GM21723 (cell line): Measurements from ENCODE around the gene PKDREJ.
A peak's percentile ranks its signal among the peaks of the same experiment; 100 is the strongest.

Experiments
- ATAC-seq: cut with Tn5 transposase; IDR thresholded peaks from one replicate; pipeline ENCODE4 v1.9.1; 2021; ENCODE audit warnings: mild to moderate bottlenecking, moderate library complexity; ENCODE audit not compliant: unreplicated experiment

PKDREJ gene

DNA sequence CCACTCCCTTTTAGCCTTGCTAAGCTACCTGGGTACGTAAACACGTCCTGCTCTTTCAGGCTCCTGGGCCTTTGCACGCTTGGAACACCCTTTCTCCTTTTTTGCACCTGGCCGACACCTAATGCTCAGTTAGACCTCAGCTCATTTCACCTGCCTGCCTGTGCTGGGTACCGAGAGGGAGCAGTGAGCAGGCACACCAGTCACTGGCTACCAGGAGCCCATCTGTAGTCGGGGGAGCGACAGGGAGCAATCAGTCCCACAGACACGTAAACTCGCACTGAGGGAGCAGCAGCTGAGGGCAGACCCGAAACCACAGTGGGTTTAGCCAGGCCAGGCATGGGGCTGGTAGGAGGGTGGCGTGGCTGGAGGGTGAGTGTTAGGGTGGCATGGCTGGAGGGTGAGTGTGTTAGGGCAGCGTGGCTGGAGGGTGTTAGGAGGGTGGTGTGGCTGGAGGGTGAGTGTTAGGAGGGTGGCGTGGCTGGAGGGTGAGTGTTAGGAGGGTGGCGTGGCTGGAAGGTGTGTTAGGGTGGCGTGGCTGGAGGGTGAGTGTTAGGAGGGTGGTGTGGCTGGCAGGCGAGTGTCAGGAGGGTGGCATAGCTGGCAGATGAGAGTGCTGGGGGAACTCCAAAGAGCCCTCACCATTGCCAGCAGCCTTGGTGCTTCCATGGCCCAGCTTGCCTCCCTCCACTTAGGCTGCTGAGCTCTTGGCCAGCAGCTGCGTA, 27.1 kb upstream of the PKDREJ start:
- no peak for ATAC-seq

GRCh38 chr22:46289244-46289891, 26.2 kb upstream of the PKDREJ start:
- no peak for ATAC-seq

GRCh38 chr22:46288846-46289243, 25.7 kb upstream of the PKDREJ start:
- ATAC-seq = no peak

- peak; percentile 85 for ATAC-seq
Measured at GRCh38 chr22:46287873-46288751, 25.0 kb upstream of the PKDREJ start.

- no peak for ATAC-seq
Measured at GRCh38 chr22:46286941-46287872, 24.1 kb upstream of the PKDREJ start.

GRCh38 chr22:46286006-46286405, 22.9 kb upstream of the PKDREJ start:
- no peak for ATAC-seq

- no peak for ATAC-seq
Measured at GRCh38 chr22:46281866-46282678, 18.9 kb upstream of the PKDREJ start.

DNA sequence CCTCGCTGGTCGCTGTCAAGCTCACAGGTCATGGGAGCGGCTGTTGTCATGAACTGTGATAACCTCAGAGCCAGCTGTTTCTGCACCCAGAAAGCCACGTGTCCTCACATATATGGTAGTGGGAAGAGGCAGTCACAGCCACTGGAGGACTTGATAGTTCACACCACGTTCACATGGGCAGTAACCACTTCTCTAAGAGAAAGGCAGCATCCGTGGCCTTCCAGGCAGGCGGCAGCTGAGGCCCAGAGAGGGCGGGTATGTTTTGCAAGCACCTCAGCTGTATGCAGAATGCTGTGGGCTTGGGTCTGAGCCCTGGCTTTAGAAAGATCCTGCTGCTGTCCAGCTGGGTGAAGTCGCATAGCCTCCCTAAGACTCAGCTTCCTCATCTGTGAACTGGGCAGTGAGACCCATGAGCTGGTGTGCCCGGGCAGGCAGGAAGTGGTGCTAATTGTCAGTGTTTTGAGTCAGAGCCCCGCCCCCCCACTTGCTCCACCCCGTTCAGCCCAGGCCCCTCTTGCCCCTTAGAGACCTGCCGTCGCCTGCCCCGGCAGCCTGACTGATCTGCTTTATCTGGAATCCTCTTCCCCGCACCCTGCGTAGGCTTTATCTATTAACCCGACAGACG, 18.0 kb upstream of the PKDREJ start:
- ATAC-seq = no peak

- no peak for ATAC-seq
Measured at GRCh38 chr22:46280063-46280817, 17.1 kb upstream of the PKDREJ start.

GRCh38 chr22:46278656-46279645, 15.8 kb upstream of the PKDREJ start:
- no peak for ATAC-seq

- ATAC-seq = no peak
Measured at GRCh38 chr22:46276563-46276962, 13.4 kb upstream of the PKDREJ start.

- no peak for ATAC-seq
Measured at GRCh38 chr22:46275455-46276122, 12.4 kb upstream of the PKDREJ start.

- no peak for ATAC-seq
Measured at GRCh38 chr22:46274381-46274780, 11.2 kb upstream of the PKDREJ start.

DNA sequence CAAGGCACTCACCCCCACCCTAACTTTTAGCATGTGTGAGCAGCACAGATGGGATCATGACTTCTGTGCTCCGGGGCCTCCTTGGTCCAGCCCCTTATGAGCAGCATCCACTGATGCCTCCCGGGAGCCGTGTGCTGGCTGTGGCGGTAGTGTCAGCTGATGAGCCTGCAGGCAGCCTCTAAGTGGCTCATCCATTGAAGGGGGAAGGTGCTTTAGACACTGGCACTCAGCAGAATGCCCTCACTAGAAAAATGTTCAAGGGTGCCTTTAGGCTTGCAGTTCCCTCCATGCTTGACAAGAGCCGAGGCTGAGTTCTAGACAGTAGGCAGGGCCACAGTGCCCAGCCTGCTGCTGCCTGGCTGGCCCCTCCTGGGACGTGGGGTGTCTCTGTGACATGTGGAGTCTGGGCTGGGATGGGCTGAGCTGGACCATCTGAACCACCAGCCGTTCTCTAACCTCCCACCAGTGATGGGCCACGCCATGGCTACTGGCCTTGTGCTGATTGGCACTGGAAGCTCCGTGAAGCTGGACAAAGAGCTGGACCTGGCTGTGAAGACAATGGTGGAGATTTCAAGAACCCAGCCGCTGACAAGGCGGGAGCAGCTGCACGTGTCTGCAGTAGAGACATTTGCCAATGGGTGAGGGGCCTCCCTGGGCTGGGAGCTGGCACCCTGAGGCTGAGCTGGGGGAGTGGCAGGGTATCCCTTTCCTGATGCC, 10.4 kb upstream of the PKDREJ start:
- no peak for ATAC-seq

DNA sequence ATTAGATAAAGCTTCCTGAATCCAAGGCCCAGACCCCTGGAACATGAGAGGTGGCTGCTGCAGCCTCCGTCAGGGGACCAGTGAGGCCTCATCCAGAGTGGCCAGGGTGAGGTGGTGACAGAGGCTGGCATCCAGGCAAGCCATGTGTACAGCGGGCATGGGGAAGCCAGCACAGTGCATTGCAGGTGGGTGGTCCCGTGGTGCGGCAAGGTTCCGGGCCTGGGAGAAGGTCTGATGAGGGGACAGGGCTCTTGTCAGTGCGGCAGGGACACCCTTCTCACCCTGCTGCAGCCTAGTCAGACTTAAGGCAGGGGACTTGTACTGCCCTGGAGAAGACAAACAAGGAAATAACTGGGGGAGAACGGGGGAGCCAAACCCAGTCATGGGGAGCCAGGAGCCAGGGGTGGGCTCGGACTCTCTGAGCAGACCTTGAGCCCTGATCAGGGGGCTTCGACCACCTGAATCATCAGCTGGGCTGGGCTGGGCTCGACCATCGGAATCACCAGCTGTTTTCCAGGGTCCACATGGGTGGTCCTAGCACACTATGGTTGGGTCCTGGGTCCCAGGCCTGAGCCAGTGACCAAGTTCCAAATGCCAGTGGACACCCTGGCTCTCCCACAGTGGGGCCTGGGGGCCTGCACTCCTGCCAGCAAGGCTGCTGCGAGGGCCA, 9.8 kb upstream of the PKDREJ start:
- ATAC-seq = no peak

DNA sequence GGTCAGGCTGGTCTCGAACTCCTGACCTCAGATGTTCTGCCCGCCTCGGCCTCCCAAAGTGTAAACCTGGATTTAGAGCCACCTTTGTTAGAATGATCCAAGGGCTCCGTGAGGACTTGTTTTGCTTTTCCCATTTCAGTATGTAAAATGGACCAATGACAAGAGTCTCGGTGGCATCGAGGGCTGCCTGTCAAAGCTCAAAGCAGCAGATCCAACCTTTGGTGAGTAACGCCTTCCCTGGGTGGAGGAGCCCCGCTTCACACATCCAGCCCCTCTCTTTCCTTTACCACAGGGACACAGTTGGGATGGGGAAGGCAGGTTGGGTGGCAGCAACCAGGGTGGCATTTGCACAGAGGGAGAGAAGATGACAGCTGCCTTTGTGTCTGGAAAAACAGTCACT, 9.1 kb upstream of the PKDREJ start:
- no peak for ATAC-seq
